SK-N-SH (cell line): ENCODE measurements around the gene CYP21A2. TPM values are rescaled to one million over a fixed set of nuclear protein-coding genes. Genes with fewer than 3 reads are reported as not detected.
"Not testable (repeated sequence)": the region's sequence is repeated elsewhere in the genome, so short reads cannot be mapped to it uniquely, and the experiment has no call there.

Experiments
- CTCF ChIA-PET: fragments of 300-600, 350-600 bp; formaldehyde crosslinking; extraction: SDS; loops from one replicate; lab custom pipeline; 2021; lab: Yijun Ruan, JAX
- POLR2A ChIA-PET: fragments of 350-600 bp; sonication (Branson Sonifier 250); formaldehyde crosslinking; extraction: SDS; loops from one replicate; lab custom pipeline; 2020; ENCODE audit warnings: antibody characterized with exemption, inconsistent platforms; lab: Yijun Ruan, JAX
- DNase-seq: peaks from one replicate; pipeline ENCODE4 v3.0.0; 2012
- H2AFZ ChIP-seq: fragments of 200-600 bp; sonication (generic); 2 replicates; pipeline ENCODE4 v1.8.1; 2016; ENCODE audit warnings: antibody characterized with exemption, mild to moderate bottlenecking, low read depth
- H3F3A ChIP-seq: fragments of 200-600 bp; sonication (generic); replicated peaks from 2 replicates; pipeline ENCODE3; 2016; ENCODE audit warnings: antibody characterized with exemption, mild to moderate bottlenecking; ENCODE audit not compliant: insufficient read depth
- H3K27ac ChIP-seq, 2 experiments: fragments of 200-500 bp in 1 of 2; fragments of 200-600 bp in 1 of 2; sonication (Bioruptor generic) in 1 of 2; sonication (generic), shearing (Covaris generic) in 1 of 2; 2 replicates each; pipeline versions ENCODE4 v1.5.1 to v1.6.1; 2014 to 2016; ENCODE audit warnings: low read depth in 2 of 2, inconsistent platforms in 1 of 2, low read length in 1 of 2, mild to moderate bottlenecking in 1 of 2, mixed read lengths in 1 of 2
- H3K27me3 ChIP-seq: fragments of 200-600 bp; sonication (generic), shearing (Covaris generic); 2 replicates; pipeline ENCODE4 v1.6.1; 2016; ENCODE audit warnings: mixed run types; ENCODE audit not compliant: insufficient read depth
- H3K36me3 ChIP-seq, 2 experiments: fragments of 200-500 bp in 1 of 2; fragments of 200-600 bp in 1 of 2; sonication (Bioruptor generic) in 1 of 2; sonication (generic) in 1 of 2; replicated peaks in 1 of 2; 2 replicates each; pipeline versions ENCODE3 to v1.5.1; 2014 to 2016; ENCODE audit warnings: low read length in 1 of 2, mild to moderate bottlenecking in 1 of 2; ENCODE audit not compliant: insufficient read depth in 2 of 2, control insufficient read depth in 1 of 2
- H3K4me1 ChIP-seq, 2 experiments: fragments of 200-500 bp in 1 of 2; fragments of 200-600 bp in 1 of 2; sonication (Bioruptor generic) in 1 of 2; sonication (generic), shearing (Covaris generic) in 1 of 2; 2 replicates each; pipeline versions ENCODE4 v1.5.1 to v1.6.1; 2014 to 2016; ENCODE audit warnings: low read depth in 1 of 2, low read length in 1 of 2, mixed run types in 1 of 2; ENCODE audit not compliant: insufficient read depth in 2 of 2, control insufficient read depth in 1 of 2
- H3K4me2 ChIP-seq: fragments of 200-600 bp; sonication (generic), shearing (Covaris generic); 2 replicates; pipeline ENCODE4 v1.6.1; 2017; ENCODE audit warnings: mixed run types
- H3K4me3 ChIP-seq, 2 experiments: fragments of 200-500 bp in 1 of 2; fragments of 200-600 bp in 1 of 2; sonication (Bioruptor generic) in 1 of 2; sonication (generic), shearing (Covaris generic) in 1 of 2; 2 replicates each; pipeline versions ENCODE4 v1.5.1 to v1.8.1; 2014 to 2016; ENCODE audit warnings: low read depth in 2 of 2, inconsistent platforms in 1 of 2, low read length in 1 of 2, mild to moderate bottlenecking in 1 of 2, mixed read lengths in 1 of 2, moderate library complexity in 1 of 2
- H3K79me2 ChIP-seq: fragments of 200-600 bp; sonication (generic); 2 replicates; pipeline ENCODE4 v1.8.1; 2017; ENCODE audit warnings: mild to moderate bottlenecking; ENCODE audit not compliant: insufficient read depth
- H3K9ac ChIP-seq: fragments of 200-600 bp; sonication (generic); 2 replicates; pipeline ENCODE4 v1.6.1; 2017; ENCODE audit warnings: mixed run types
- H3K9me2 ChIP-seq: fragments of 200-600 bp; sonication (generic); 2 replicates; pipeline ENCODE4 v1.6.1; 2017; ENCODE audit warnings: mixed run types
- H3K9me3 ChIP-seq: fragments of 200-600 bp; sonication (generic); 2 replicates; pipeline ENCODE4 v1.6.1; 2017; ENCODE audit warnings: mixed run types, mild to moderate bottlenecking, moderate library complexity
- H4K20me1 ChIP-seq: fragments of 200-600 bp; sonication (generic); 2 replicates; pipeline ENCODE4 v1.6.1; 2017; ENCODE audit warnings: mild to moderate bottlenecking, mixed run types; ENCODE audit not compliant: insufficient read depth
- WGBS: methylation state at CpG from one replicate; pipeline ENCODE4 v1.1.6; 2017; ENCODE audit warnings: low lambda C conversion rate; 5-methylcytosine and 5-hydroxymethylcytosine counted together
- polyA plus RNA-seq, 3 experiments: library from polyadenylated mRNA; depleted of rRNA; stranded (reverse); fragments of >200 nt; gene quantifications; 2 replicates each; pipeline ENCODE4 v1.2.3, GENCODE V29; 2012

The CYP21A2 gene
- polyA plus RNA-seq, 1 of the 3 experiments (the other 2 are of a cell fraction), result not detected

DNA sequence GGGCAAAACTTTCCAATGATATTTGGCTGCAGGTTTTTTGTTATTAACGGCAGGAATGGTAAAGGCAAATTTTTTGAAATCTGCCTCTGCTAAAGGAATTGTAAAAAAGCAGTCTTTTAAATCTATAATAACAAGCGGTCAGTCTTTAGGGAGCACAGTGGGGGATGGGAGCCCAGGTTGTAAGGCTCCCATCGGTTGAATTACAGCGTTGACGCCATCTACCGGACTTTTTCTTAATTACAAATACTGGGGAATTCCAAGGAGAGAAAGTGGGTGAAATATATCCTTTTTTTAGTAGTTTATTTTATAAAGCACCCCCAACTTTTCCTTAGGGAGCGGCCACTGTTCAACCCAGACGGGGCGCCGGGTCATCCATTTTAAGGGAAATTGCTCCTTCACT lies 16.1 kb upstream of the CYP21A2 start:
- H3K4me2 ChIP-seq, H3K79me2 ChIP-seq, H2AFZ ChIP-seq, H4K20me1 ChIP-seq, H3K9me2 ChIP-seq, H3F3A ChIP-seq, CTCF ChIA-PET, H3K36me3 ChIP-seq, H3K4me1 ChIP-seq, H3K9me3 ChIP-seq, H3K4me3 ChIP-seq, H3K27me3 ChIP-seq, POLR2A ChIA-PET, DNase-seq, H3K9ac ChIP-seq, H3K27ac ChIP-seq: not testable (repeated sequence)
- WGBS, result no CpG with 5 or more reads among the region's 10 CpGs

DNA sequence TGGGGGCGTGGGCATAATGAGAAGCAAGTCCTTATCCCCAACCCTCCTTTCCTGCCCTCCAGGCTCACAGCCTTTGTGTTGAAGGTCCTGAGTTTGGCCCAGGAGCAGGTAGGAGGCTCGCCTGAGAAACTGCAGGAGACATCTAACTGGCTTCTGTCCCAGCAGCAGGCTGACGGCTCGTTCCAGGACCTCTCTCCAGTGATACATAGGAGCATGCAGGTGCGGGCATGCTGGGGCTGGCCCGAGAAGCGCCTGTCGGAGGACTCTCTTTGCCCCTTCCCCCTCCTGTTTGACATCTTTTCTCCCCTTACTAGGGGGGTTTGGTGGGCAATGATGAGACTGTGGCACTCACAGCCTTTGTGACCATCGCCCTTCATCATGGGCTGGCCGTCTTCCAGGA lies 9.6 kb upstream of the CYP21A2 start:
- H3K9ac ChIP-seq, H3K27ac ChIP-seq, H3K4me3 ChIP-seq, H3K27me3 ChIP-seq, CTCF ChIA-PET, H3K9me3 ChIP-seq, H4K20me1 ChIP-seq, H3K79me2 ChIP-seq, H3F3A ChIP-seq, DNase-seq, H3K36me3 ChIP-seq, H3K4me2 ChIP-seq, H3K9me2 ChIP-seq, H2AFZ ChIP-seq, POLR2A ChIA-PET, H3K4me1 ChIP-seq: not testable (repeated sequence)
- WGBS, result no CpG with 5 or more reads among the region's 10 CpGs

- H3K4me3 ChIP-seq, H2AFZ ChIP-seq, POLR2A ChIA-PET: not testable (repeated sequence)
Observed at GRCh38 chr6:32029553-32029952, 8.7 kb upstream of the CYP21A2 start.

DNA sequence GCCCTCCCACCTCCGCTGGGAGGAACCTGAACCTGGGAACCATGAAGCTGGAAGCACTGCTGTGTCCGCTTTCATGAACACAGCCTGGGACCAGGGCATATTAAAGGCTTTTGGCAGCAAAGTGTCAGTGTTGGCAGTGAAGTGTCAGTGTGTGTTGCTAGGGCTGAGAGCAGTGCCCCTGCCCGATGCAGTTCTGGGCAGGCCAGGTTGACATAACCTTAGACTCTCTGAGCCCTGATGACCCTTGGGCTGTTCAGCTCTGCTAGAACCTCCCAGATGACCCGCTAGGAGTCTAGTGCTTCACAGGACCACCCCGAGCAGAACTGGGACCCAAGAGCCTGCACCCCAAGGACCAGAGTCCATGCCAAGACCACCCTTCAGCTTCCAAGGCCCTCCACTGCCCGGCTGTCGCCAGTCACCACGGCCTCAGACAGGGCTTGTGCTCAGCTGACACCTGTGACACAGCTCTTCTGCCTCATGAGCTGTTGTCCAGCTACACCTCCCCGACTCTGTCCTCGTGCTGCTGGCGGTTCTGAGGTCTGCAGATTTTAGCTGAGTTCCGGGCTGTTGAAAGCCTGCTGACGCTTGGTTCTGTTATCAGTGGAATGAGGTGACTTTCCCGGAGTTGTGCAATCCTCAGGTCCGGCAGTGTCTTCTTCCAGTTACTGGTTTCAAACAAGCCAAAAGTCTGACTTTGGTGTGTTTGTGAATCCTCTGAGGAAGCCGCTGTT lies 2.8 kb upstream of the CYP21A2 start:
- H3K27ac ChIP-seq, H3F3A ChIP-seq, H3K9ac ChIP-seq, H3K9me2 ChIP-seq, H2AFZ ChIP-seq, H3K27me3 ChIP-seq, H3K9me3 ChIP-seq, POLR2A ChIA-PET, DNase-seq, H3K4me1 ChIP-seq, H3K79me2 ChIP-seq, CTCF ChIA-PET, H3K36me3 ChIP-seq, H3K4me2 ChIP-seq, H3K4me3 ChIP-seq, H4K20me1 ChIP-seq: not testable (repeated sequence)
- no CpG with 5 or more reads among the region's 16 CpGs for WGBS

More at GRCh38 chr6:32029553-32029952, 8.7 kb upstream of the CYP21A2 start:
- 75% methylated on average over 6 of the region's 14 CpGs for WGBS
- H3K4me1 ChIP-seq, CTCF ChIA-PET, H3K9me3 ChIP-seq, H4K20me1 ChIP-seq, H3K4me2 ChIP-seq, H3K9ac ChIP-seq, H3K27ac ChIP-seq, H3K27me3 ChIP-seq, H3K79me2 ChIP-seq, DNase-seq, H3K9me2 ChIP-seq, H3K36me3 ChIP-seq, H3F3A ChIP-seq: not testable (repeated sequence)

DNA sequence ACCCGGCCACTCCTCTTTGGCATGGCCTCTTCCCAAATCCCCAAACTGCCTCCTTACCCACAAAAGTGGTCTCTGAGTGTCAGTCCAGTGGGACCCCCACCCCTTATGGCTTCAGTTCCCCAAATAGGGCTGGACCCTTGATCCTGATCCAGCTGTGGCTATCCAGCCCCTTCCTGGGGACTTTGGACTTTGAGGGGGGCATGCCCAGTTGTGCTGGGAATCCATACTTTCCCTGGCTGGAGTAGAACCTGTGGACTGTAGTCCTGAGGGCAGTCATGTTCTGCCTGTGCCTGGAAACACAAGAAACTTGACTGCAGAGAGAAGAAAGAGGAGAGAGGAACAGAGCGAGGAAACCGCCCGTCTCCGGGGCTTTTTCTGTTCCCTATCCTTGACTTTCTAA lies 1.1 kb upstream of the CYP21A2 start:
- H3K79me2 ChIP-seq, H3K27ac ChIP-seq, H3K4me3 ChIP-seq, POLR2A ChIA-PET, H2AFZ ChIP-seq, H3K27me3 ChIP-seq, H3K4me2 ChIP-seq, H3K9me2 ChIP-seq, H4K20me1 ChIP-seq, DNase-seq, H3K4me1 ChIP-seq, H3K36me3 ChIP-seq, H3F3A ChIP-seq, H3K9ac ChIP-seq, H3K9me3 ChIP-seq: not testable (repeated sequence)
- CTCF ChIA-PET, result interaction anchor here (1.4 kb wide), 1 partner anchor 10 kb away, joined by 4 read pairs; no protein-coding TSS in a partner anchor
- WGBS, result 93% methylated on average over 4 of the region's 5 CpGs

- CTCF ChIA-PET, result interaction anchor here (1.4 kb wide), 1 partner anchor 9 kb away, joined by 4 read pairs; no protein-coding TSS in a partner anchor
- POLR2A ChIA-PET, result not testable (repeated sequence)
- whole genome bisulfite sequencing, result 60% methylated on average over 1 of the region's 5 CpGs
Observed at GRCh38 chr6:32038878-32039277, 663 bp downstream of the CYP21A2 start.

More at GRCh38 chr6:32038878-32039277, 663 bp downstream of the CYP21A2 start:
- not testable (repeated sequence) for H3K9me2 ChIP-seq, H3K4me1 ChIP-seq, H3K9ac ChIP-seq, H2AFZ ChIP-seq, H3K27me3 ChIP-seq, H3K4me2 ChIP-seq, H3F3A ChIP-seq, H3K79me2 ChIP-seq, H4K20me1 ChIP-seq, H3K36me3 ChIP-seq, DNase-seq, H3K9me3 ChIP-seq, H3K4me3 ChIP-seq, H3K27ac ChIP-seq
